HL-60/S4 treated with retinoic acid at 250 ng/mL for 4 days and 3 days (cell line): ENCODE measurements around the gene CCDC137.
"Not testable (repeated sequence)": the region's sequence is repeated elsewhere in the genome, so short reads cannot be mapped to it uniquely, and the experiment has no call there.

ENCODE experiments used
- in situ Hi-C: fragments of 300-500 bp; cut with MboI; formaldehyde crosslinking; loops from 2 replicates; pipeline ENCODE4 v1.7.0; 2022; ENCODE audit warnings: low sequenced_read_pairs

The CCDC137 gene

DNA sequence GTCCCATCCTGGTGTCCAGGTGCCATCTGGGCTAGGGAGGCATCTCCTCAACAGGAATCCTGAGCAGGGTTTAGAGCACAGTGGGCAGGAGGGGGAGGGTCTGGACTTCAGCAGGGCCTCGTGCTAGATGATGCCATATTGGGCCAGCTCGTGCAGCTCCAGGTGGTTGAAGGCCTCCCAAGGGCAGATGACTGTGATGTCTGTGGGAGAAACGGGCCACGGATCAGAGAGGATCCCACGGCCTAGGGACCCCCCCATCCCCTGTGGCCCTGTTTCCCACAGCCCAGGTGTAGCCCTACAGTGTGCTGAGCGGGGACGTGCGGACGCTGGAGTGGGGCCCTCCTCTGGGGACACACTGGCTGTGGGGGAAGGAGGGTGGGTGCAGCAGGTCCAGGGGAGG is 15.6 kb upstream of the CCDC137 start:
- in situ Hi-C loops: no loop called here

- in situ Hi-C loops: no loop called here
Observed at GRCh38 chr17:81651692-81652091, 14.8 kb upstream of the CCDC137 start.

- in situ Hi-C loops: no loop called here
Observed at GRCh38 chr17:81652906-81653771, 13.4 kb upstream of the CCDC137 start.

DNA sequence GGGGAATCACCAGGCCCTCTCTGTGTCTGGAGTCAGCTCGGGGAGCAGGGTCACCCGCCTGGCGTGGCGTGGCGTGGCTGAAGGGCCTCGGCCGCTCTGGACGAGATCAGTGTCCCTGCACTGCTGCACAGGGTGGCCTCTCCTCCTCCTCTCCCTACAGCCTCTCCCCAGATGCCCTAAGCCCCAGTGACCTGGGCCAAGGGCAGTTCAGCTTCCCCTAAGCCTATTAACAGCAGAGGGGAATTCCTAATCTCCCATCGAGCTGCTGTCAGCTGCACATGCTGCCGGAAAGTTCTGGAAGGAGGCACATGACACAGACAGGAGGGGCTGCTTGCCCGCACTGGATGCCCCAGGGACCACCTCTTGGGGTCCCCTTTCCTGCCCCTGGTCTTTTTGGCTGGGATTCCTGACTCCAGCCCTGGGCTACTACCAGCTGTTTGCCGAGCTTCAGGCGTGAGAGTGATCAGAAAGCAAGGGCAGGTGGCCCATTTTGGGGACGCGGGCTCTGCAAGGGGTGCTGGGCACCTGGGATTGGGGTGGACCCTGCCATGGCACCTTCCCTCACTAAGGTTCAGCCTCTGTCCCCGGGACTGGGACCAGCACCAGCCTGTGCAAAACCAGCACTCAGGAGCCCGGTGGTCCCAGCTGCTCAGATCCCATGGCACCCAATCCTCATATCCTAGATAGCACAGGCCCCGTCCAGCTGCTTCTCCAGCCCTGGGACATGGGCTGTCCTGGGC is 11.0 kb upstream of the CCDC137 start:
- in situ Hi-C loops: no loop called here

DNA sequence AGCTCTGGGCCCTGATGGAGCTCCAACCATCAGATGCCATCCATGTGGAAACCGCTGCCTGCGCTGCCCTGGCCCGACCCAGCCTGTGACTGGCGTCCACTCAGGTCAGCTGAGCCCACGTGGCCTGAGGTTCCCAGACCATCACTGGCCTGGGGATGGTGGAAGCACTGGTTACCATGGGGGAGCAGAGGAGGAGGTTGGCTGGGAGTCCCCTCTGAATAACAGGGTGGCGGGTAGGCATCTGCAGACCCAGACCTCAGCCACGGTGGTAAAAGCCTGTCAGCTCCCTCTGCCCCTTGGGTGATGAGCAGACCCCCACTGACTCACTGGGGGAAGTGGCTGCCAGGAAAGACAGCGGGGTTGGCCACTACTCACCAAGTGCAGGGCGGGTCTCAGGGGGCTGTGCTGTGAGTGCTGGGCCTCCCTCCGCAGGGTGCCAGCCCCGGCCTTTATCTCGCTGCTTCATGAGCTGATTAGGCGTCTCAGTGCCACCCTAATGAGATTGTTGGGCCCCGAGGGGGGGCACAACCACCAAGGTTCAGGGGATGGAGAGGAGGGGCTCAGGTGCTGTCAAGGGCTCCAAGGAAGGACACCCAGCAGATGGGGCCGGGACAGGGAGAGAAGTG is 10.3 kb upstream of the CCDC137 start, which contains the start of gene PDE6G:
PDE6G (minus strand) TSS at position 425 of the 626 bp plus-strand sequence. CDS start 3,237 bp downstream, outside the sequence.
- in situ Hi-C loops: no loop called here

- in situ Hi-C loops: no loop called here
Observed at GRCh38 chr17:81656835-81657234, 9.7 kb upstream of the CCDC137 start.

DNA sequence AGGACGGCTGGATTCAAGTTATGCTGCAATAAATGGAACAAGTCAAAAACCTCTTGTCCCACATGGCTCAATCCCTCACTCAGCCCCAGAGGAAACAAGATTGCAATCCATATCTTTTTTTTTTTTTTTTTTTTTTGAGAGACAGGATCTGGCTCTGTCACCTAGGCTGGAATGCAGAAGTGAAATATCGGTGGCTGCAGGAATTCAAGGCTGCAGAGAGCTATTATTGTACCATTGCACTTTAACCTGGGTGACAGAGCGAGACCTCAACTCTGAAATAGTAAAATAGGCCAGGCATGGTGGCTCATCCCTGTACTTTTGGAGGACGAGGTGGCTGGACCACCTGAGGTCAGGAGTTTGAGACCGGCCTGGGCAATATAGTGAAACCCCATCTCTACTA is 7.5 kb upstream of the CCDC137 start:
- in situ Hi-C loops: no loop called here

DNA sequence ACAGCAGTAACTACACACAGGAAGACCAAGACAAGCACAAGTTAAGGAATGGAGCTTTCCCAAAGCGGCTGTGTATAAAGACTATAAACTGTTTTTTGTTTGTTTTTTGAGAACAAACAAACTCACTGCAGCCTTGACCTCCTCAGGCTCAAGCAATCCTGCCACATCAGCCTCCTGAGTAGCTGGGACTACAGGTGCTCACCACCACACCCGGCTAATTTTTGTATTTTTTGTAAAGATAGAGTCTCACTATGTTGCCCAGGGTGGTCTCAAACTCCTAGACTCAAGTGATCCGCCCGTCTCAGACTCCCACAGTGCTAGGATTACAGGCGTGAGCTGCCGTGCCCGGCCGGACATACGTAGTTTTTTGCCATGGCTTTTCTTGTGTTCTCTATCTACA is 6.1 kb upstream of the CCDC137 start:
- in situ Hi-C loops: no loop called here

- in situ Hi-C loops: no loop called here
Observed at GRCh38 chr17:81662002-81662401, 4.5 kb upstream of the CCDC137 start.

GRCh38 chr17:81664051-81664470 is 2.5 kb upstream of the CCDC137 start:
- in situ Hi-C loops: no loop called here

- in situ Hi-C loops: no loop called here
Observed at GRCh38 chr17:81665205-81666091, 1.1 kb upstream of the CCDC137 start.

DNA sequence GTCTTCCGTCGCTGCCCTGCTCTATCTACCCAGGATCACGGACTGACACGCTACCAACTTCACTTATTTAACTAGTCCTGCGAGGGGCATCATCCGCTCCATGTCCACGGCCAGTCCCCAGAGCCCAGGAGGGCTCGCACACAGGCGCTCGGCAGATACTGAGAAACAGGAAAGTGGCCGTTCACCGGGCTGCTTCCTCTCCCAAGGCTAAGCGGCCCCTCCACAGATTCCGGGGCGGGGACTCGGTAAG is 520 bp upstream of the CCDC137 start:
- in situ Hi-C loops: no loop called here

- in situ Hi-C loops: no loop called here
Observed at GRCh38 chr17:81667754-81668153, 1.2 kb downstream of the CCDC137 start.

GRCh38 chr17:81672504-81672903 is 6.0 kb downstream of the CCDC137 start:
- in situ Hi-C loops: no loop called here

GRCh38 chr17:81672954-81673353 is 6.4 kb downstream of the CCDC137 start:
- in situ Hi-C loops: no loop called here

GRCh38 chr17:81673561-81674258 is 7.2 kb downstream of the CCDC137 start:
- in situ Hi-C loops: no loop called here

DNA sequence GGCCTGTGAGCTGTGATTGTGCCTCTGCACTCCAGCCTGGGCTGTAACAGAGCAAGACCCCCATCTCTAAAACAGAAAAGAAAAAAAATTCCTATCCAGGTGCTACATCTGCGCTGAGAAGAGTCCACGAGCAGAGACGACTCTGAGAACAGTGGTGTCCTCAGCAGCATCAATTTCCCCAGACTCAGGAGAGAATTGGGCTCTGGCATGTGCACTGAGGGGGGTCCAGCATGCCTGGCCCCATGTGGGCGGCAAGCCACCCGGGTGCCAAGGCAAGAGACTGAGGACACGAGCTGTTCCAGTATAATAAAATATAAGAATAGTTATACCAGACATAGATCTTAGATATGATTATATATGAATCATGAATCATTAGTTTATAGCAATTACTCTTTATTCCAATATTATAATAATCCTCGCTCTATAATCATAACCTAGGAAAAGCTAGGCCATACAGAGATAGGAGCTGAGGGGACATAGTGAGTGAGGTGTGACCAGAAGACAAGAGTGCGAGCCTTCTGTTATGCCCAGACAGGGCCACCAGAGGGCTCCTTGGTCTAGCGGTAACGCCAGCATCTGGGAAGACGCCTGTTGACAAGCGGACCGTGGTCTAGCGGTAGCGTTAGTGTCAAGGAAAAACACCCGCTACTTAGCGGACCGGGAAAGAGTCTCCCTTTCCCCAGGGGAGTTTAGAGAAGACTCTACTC is 9.1 kb downstream of the CCDC137 start:
- in situ Hi-C loops: not testable (repeated sequence)

DNA sequence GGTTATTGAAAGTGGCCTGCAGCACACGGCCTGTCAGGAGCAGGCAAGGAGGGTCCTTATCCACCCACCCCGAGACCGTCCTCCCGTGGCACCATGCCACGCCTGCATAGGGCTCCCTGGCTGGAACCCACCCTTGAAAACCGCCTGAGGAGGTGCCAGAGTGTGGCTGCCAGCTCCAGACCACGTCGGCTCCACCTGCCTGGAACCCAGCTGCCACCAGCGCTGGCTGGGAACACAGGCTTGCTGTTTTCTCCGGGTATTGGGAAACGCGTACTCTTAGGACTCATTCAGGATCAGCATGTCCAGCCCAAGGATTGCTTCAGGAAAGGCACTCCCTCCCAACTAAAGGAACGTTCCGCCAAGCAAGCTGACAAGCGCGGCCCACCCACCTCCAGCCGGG is 10.4 kb downstream of the CCDC137 start:
- in situ Hi-C loops: no loop called here

GRCh38 chr17:81680150-81680549 is 13.6 kb downstream of the CCDC137 start:
- in situ Hi-C loops: no loop called here

GRCh38 chr17:81681672-81682071 is 15.1 kb downstream of the CCDC137 start:
- in situ Hi-C loops: no loop called here
